Suppressor macrophage treated with lipopolysaccharide for 1 hour (primary cell): ENCODE measurements around the gene SEMA3B.

ENCODE experiments used
- DNase-seq, 3 donors: peaks; one replicate each; pipeline ENCODE4 v3.0.0-alpha.2; 2020 to 2022

The SEMA3B gene

DNA sequence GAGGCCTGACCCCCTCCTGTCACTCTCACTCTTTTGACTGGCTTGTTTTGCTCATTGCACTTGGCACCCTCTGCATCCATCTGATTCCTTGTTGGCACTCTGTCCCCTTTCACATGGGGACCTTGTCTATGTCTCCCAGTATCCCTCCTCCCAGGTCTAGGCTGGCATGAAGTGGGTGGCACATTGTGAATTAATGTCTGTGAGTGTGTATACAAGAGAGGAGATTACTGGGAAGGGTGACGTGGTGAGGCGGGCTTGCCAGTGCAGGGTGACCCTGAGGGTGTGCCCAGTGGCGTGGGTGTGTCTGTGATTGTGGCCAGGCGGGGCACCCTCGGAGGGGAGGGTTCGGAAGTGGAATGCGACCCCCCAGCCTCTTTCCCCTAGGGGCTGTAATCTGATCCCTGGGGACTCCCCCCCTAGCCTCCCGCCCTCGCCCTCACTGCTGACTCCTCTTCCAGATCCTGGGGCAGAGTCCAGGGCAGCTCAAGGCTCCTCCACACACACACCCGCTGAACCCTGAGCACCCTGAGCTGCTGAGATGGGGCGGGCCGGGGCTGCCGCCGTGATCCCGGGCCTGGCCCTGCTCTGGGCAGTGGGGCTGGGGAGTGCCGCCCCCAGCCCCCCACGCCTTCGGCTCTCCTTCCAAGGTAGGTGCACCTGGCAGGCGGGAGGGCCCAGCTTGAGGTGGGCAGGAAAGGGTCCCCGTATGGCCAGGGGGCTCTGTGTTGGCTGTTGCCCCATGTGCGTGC is at the start of gene SEMA3B:
SEMA3B (plus strand) TSS at position 445 of the 749 bp plus-strand sequence; CDS start at position 539, 94 bp downstream.
- DNase-seq, result no peak

DNA sequence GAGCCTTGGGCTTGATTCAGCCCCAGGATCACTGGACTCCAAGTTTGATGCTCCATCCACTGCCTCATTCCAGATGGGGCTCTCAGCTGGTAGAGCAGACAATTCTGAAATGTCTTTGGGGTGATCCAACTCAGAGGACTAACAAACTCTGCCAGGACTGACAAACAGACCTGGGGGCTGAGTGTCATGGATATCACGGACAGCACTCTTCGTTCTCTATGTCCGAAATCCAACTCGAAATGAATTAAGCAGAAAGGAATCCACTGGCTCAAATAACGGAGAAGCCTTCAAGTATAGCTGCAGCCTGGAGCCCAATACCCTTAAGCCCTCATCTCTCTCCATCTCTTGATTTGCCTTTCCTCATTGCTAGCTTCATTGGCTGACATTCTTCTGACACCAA is 49.7 kb upstream of the SEMA3B start:
- no peak for DNase-seq

DNA sequence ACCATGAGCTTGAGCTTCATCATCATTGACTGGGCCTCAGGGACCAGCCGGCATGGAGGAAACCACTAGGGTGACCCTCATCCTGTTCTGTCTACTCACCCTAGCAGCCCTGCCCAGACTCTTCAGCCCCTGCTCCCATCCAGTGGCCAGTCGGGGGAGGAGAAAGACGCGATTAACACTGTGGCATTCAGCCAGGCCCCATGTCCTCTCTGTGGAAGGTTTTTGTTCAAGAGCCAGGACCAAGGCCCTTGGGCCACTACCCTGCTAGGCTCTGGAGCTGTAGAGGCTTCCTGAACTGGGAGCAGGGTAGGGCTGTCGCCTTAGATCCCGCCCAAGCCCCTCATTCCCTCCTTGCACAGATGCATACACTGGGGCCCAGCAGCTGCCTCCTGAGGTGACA is 48.8 kb upstream of the SEMA3B start:
- no peak for DNase-seq

DNA sequence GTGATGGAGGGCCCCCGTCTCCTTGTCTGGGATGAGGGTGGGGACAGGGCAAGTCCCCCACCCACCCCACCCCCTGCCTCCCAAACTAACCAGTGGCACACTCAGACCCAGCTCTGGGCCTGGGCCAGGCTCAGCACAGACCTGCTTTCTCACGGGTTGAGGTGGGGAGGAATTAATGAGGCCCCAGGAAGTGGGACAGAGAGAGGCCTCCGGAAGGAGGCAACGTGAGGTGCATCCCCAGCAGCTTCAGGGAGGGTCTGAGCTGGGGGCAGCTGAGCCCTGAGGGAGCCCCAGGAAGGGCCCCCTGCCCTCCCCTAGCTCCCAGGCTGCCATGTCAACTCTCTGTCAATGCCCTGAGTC is 47.9 kb upstream of the SEMA3B start:
- no peak for DNase-seq

DNA sequence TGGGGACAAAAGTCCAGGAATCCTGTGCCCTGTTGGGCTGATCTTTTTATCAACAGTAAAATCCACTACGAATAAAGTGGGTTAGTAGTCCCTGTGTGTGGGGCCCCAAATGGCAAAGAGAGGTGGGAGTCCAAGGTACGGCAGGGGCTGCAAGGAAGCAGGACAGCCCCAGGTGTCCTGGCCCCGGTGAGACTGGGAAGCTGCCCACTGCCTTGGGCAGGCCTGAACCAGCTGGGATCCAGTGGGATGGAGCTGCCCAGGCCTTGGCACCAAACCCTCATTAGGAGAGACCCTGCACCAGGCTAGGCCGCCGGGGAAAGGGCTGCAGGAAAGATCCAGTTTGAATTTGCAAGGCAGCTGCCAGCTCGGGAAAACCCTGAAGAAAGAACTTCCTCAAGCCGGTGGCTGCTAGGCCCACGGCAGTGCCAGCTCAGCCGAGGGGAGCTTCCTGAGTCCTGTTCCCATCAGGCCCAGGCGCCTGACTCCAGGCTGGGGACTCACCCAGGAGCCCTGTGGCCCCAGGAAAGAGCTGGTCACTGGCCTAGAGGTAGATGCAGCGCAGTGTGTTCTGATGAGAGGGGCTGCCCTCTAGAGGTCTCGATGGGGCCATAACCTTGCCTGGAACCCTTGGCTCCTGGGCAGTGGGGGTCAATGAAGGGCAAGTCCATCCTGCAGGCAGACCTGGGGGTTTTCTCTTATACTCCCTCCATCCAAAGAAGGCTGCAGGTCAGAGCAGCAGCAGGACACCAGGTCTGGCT is 47.4 kb upstream of the SEMA3B start:
- DNase-seq, result peak; percentile 88

DNA sequence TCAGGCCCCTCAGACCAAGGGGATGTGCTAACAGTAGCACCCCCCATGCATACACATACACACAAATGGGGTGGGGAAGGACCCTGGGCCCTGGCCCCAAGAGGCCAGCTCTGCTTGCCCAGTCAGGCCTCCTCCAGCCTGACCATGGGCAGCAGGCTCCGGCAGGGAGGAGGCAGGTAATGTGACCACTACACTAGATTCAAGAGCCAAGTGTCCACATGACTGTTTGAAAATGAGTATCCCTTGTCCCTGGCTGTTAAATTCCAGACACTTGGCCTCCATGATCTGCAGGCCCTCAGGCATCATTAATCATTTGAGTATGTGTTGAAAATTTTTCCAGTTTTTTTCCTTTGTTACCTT is 46.8 kb upstream of the SEMA3B start:
- no peak for DNase-seq

DNA sequence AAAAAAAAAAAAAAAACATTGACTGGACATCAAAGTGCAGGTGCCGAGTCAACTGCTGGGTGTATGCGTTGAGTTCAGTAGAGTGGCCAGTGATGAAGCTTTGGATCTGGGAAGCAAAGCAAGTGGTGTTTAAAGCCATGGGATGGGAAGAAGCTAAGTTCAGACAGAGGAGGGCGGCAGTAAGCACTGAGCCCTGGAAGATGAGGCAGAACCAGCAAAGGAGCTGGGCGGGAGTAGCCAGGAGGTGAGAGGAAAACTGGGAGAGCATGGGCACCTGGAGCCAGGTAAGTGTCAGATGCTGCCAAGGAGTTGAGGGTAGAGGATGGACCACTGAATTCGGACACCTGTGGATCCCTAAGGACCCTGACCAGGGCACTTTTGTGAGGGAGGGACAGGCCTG is 44.3 kb upstream of the SEMA3B start:
- DNase-seq, result no peak

DNA sequence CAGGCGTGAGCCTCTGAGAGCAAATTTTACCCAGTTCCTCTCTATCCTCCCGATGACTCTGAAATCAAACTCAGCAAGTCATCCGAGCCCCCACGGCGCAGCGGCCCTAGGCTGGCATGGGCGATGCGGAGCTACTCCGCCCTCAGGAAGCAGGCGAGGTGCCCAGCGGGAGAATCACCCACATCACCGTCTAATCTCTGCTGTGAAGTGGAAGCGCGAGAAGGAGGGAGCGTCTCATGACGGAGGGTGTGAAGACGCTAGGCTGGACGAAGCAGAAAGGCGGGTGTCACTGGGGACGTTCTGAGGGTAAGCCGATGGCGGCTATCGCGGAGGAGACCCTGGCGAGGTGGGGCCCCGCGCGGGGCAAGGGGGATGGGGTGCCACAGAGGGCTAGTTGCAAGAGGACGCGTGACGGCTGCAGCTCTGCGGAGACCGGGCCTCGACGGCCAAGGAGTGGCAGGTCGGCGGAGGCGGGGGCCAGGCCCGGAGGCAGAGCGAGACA is 42.0 kb upstream of the SEMA3B start:
- DNase-seq, result peak; percentile 58 to 68 (median 62)

DNA sequence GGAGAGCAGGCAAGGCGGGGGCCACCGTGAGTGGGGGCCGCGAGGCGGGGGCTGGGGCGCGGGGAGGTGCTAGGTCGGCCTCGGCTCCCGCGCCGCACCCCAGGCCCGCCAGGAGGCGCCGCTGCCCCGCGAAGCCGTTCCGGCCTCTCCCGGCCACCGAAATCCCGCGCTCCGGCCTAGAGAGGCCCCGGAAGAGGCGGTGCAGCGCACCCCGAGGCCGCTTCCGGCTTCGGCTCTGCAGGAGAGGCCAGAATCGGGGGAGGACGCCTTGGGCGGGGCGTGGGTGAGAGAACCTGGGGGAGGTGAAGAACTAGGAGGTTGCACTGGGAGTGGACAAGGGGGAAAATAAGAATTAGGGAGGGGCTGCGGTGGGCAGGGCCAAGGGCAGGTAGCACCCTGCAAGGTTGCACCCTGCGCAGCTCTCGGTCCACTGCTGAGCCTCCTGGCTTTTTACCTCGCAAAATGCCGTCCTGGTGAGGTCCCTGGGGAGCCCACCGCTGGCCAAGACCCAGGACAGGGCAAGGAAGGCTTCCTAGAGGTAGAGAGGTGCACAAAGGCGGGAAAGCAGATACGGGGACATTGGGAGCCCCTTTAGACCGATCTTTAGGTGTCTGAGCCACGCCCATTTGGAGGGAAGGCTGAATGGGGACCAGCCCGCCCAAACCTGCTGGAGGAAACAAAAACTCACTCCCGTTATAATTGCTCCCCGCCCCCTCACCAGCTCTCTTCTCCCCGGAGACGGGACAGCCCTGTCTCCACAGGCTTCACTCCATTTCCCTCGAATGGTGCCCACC is 41.4 kb upstream of the SEMA3B start:
- DNase-seq, result peak; percentile 92 to 97 (median 96)

DNA sequence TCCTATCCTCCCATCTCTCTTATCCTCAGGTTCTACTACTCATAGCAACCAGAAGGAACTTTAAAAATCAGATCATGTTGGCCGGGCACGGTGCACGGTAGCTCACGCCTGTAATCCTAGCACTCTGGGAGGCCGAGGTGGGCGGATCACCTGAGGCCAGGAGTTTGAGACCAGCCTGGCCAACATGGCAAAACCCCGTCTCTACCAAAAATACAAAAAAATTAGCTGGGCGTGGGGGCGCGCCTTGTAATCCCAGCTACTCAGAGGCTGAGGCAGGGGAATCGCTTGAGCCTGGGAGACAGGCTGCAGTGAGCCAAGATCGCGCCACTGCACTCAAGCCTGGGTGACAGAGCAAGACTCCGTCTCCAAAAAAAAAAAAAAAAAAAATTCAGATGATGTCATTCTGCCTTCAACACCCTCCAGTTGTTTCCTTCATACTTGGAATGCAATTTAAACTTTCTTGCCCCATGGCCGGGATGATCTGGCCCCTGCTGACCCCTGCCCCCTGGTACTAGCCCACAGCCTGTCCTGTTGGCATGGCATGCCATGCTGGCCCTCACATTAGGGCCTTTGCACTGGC is 40.7 kb upstream of the SEMA3B start:
- DNase-seq, result peak in 1 of 3 donors; percentile 8

DNA sequence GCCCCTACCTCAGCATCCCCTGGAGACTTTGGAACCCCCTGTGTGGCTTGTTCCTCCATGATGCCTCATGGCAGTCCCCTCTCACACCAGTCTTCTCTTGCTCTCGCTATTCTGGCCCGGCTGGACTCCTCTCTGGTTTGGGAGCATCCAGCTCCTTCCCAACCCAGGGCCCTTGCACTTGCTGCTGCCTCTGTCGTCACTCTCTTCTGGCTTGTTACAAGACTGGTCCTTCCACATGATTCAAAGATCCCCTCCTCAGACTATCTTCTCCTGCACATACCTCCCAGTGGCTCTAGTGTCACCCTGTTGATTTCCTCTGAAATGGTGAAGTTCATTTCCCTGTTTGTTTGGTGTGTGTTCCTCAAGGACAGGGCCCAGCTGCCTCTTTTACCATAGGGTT is 39.5 kb upstream of the SEMA3B start:
- no peak for DNase-seq

DNA sequence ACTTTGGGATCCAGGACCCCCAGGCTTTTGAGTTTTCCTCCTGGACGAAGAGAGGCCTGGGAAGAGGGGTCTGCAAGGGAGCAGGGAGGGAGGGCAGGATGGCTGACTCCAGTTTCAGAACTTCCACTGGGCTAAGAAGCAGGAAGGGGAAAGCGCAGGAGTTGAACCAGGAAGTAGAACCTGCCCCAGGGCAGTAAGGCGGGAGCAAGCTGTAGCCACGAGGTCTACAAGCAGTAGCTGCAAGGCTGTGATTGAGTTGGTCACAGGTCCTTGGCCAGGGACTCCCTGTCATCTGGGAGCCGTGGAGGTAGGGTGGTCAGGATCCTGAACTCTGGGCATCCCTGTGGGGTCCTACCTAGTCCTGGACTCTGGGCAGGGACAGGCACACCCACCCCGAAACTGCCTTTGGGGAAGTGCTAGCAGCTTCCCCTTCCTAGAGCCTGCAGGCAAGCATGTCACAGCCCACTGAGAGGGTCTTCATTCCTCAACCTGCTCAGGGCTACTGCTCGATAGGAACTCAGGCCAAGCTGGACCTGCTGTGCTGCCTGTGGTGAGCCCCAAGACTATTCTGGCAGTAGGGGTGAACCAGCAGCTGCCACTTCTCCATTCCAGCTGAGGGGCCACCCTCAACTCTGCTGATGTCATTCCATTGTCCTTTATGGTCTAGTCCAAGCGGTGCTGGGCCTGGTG is 38.7 kb upstream of the SEMA3B start:
- DNase-seq, result peak; percentile 49 to 60 (median 58)

DNA sequence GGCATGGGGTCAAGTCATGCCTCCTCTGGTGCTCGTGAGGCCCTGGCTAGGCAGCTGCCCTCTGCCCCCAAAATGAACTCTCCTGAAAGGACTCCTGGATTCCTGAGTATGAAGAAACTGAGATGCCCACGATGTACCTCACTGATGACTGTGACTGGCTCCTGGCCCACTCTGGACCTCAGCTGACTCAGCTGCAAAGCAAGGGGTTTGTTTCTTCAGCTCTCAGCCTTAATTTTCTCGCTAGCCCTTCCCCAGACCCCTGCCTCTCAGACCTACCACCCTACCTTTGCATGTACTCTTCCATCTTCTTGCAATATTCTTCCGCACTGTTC is 38.2 kb upstream of the SEMA3B start:
- no peak for DNase-seq

DNA sequence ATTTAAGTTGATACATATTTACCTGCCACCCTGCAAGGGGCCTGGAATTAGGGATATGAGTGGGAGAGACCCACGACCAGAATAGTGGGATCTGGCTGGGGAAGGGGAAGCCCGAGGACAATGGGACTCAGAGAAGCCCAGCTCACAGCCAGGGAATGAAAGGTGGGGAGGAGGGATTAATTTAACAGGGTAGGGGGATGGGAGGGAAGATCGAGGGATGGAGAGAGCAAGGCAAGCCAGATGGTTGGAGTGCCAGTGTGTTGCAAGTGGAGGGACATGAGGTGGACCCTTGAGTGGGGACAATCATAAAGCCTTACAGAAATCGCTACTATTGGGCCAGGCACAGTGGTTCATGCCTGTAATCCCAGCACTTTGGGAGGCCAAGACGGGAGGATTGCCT is 37.4 kb upstream of the SEMA3B start:
- no peak for DNase-seq

DNA sequence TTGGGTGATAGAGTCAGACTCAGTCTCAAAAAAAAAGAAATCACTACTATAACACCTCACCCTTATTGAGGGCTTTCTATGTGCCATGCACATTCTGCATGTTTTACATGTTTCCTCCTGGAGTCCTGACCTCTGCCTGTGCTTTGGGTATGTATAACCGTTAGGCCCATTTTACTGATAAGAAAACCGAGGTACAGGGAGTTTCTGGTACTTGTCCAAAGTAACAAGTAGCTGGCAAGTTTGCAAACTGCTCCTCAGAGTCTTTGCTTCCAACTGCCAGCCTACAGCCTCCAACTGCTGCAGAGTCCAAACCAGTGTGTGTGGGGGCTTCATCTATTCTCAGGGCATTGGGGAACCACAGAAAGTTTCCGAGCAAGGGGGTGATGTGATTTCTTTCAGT is 36.6 kb upstream of the SEMA3B start:
- DNase-seq, result no peak

DNA sequence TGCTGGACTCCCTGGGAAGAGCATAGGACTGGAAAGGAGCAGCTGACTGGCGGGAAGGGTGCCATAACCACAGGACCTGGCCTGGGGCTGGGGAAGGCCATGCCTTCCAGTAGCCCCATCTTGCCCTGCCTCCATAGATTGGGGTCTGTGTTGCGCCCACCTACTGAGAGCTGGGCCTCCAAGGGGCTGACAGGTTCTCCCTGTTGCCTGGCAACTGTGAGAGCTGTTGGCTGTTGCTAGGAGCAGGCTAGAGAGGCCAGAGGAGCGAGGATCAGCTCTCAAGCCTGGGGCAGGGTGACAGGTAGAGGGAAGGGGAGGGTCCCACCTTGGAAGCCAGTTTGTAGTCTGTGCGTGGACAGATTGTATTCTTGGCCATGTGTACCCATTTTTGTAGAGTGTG is 35.8 kb upstream of the SEMA3B start:
- no peak for DNase-seq

DNA sequence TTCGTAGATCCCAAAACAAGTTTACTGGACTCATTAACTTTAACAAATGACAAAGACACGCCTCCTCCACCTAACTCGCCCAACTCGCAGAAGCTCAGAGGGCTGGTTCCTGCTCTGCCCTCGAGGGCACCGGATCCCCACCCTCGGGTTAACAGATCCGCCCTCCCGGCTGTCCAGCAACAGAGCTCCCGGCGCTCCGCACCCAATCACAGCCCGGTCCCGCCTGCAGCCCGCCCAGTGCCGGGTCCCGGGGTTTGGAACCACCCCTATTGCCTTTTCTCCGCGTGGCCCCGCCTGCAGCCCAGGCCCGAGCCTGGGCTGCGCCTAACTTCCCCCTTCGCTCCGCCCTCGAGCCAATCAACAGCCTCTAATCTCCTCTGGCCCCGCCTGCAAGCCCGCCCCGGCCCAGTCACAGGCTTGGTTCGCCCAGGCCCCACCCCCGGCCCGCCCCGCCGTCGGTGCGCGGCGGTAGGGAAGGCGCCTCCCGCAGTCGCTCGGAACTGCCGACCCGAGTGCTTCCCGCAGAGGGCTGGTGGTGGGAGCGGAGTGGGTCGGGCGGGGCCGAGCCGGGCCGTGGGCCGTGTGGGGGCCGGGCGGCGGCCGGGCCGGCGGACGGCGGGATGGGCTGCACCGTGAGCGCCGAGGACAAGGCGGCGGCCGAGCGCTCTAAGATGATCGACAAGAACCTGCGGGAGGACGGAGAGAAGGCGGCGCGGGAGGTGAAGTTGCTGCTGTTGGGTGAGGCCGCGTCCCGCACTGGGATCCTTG is 33.0 kb upstream of the SEMA3B start, which contains the start of gene GNAI2:
GNAI2 (plus strand) TSS at position 489 of the 768 bp plus-strand sequence; CDS start at position 621, 132 bp downstream.
- peak; percentile 99 to 100 (median 99) for DNase-seq

DNA sequence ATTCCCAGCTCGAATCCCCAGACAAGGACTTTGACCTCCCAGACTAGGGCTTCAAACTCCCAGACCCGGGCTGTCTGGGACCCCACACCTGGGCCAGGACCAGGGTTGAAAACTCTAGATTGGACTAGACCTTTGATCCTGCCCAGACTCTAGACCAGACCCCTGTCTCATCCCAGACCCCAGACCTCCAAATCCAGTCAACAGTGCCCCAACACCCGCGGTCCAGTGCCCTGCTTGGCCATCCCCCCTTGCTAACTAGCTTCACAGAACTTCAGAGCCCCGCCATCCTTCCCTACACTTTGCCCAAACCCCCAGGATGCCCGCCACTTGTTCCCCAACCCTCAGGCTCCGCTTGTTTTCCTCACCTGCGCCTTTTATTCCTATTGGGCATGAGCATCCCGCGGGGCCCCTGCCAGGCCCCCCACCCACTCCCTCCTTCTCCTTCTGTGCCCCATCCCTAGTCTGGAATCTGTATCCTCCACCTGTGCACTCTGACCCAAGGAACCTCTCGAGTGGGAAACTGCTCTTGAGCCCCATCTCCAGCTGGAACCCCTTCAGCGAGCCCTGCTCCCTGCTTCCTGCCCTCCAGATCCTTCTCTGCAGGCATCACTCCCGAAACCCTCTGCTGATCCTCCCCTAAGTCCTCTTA is 32.3 kb upstream of the SEMA3B start:
- DNase-seq, result no peak

DNA sequence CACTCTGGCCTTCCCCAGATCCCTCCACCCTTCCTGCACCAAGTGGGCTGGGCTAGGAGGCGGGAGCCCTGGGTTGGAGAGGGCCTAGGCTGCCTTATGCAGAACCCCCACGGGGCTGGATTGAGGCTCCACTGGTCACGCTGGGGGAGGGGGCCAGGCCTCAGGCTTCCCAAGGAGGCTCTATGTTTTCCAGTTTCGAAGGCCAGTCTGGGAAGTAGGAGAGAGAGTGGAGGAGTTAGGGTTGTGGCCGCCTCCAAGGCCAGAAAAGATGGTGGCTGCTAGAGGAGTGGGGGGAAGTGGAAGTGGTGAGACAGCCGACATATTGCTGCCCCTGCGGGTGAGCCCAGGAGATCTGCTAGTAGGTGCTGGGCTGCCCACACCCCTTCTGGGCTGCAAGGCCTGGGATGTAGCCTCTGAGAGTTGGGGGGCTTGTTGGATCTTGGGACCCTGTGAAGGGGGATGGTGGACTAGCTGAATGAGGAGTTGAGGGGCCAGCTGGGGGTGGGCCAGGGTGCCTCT is 31.8 kb upstream of the SEMA3B start:
- peak; percentile 48 to 59 (median 58) for DNase-seq

DNA sequence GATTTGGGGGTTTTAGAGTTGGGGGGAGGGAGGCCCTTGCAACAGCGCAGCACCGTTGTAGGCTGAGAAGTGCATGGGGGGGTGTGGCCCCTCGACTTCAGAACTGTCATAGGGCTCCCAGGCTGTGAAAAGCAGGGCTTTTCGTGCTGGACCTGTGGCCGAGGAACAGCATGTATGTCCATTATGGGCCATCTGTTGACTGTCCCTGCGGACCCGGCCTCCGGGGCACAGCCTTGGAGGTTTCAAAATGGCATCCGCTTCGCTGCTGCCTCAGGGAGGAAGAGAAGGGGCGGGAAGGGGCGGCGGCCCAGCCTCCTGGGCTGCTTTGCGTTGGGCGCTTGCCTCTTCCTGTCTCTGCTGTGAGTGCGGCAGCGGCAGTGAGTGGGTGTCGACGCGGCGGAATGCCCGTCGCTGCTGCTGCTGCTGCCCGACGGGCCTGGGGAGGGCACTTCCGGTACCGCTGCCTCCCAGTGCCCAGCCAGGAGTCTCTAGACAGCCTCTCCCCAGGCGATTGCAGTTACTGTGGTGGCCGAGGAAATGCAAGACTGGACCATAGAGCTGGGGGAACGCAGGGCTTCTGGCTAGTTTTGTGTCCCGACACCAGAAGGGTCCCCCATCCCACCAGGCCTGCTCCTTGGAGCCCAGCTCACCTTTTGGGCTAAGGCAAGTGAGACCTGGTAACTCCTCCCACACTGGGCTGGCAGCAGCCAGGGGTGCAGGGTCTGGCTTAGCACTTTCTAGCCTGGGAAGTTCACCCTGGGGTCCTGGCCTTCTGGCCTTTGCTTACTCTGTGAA is 31.0 kb upstream of the SEMA3B start:
- peak; percentile 95 to 96 (median 95) for DNase-seq
